ENCODE measurements around the gene N4BP2L1.

Gene N4BP2L1

DNA sequence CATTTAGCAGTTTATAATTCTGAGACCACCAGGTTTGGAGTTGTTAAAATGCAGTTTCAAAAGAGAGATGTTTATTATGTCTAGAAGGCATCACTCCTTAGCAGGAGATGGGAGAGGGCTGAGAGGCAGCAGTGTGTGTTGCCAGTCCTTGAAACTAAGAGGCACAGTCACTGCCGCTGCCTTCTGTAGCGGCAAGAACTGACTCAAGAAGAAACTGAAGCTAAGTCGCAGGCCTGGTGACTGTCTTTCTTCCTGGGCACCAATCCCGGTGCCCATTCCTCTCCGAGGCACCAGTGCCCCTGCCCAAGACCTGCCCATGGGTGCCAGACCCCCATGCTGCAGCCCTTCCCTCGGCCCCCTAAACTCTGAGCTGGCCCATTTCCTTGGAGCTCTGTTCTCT lies 20.1 kb downstream of the N4BP2L1 start:
- TF ChIP-seq, protein P1, sequence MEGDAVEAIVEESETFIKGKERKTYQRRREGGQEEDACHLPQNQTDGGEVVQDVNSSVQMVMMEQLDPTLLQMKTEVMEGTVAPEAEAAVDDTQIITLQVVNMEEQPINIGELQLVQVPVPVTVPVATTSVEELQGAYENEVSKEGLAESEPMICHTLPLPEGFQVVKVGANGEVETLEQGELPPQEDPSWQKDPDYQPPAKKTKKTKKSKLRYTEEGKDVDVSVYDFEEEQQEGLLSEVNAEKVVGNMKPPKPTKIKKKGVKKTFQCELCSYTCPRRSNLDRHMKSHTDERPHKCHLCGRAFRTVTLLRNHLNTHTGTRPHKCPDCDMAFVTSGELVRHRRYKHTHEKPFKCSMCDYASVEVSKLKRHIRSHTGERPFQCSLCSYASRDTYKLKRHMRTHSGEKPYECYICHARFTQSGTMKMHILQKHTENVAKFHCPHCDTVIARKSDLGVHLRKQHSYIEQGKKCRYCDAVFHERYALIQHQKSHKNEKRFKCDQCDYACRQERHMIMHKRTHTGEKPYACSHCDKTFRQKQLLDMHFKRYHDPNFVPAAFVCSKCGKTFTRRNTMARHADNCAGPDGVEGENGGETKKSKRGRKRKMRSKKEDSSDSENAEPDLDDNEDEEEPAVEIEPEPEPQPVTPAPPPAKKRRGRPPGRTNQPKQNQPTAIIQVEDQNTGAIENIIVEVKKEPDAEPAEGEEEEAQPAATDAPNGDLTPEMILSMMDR (IDR thresholded peaks at IDR 0.05; ENCODE audit: control insufficient read depth, insufficient read depth, low read depth, low read length, missing control alignments): no peak
- DNase-seq (ENCODE audit: low read depth): no peak
- no peak overlapping the region for H3K4me3 ChIP-seq (ENCODE audit: control insufficient read depth, low read depth, low read length)

DNA sequence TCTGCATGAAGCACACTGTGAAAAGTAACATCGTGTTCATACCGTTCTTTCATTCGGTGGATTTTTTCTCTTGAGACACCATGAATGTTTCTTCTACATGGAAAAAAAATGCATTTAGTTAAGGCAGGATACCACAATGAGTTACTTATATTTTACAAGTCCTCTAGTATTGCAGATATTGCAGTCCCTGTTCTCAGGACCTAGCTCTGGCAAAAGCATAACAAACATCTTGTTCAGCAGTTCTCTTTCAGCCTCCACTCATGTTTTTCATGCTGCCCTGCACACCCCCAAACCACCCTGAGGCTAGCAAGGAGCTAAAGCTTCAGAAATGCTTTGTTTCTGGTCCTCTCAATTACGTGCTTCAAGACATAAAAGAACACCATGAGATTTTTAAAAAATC lies 24.8 kb downstream of the N4BP2L1 start:
- DNase-seq (ENCODE audit: low read depth): no peak
- H3K4me3 ChIP-seq (ENCODE audit: control insufficient read depth, low read depth, low read length): no peak overlapping the region

DNA sequence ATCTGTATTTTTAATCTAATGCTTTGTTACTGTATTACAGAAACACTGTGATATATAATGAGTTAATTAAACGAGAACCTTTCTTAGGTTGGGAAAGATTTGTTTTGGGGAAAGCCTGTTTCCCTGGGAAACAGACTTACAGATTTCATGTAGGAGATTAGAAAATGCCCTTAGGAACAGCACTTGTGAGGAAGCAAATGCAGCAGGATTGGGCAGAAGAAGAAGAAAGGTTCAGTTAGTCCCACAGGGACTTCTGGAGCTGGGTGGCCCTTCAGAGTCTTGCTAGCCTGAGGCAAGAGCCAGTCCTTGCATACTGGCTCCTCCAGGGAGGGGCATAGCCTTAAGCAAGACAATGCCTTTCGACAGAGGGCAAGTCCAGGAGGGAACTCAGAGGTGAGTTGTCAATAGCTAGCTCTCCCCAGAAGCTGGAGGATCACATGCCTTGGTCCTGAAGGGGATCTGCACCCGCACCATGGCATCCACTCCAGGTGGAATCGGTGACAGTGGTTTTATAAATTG lies 36.8 kb downstream of the N4BP2L1 start:
- TF ChIP-seq, protein P1 (IDR thresholded peaks at IDR 0.05; ENCODE audit: control insufficient read depth, insufficient read depth, low read depth, low read length, missing control alignments): no peak
- no peak overlapping the region for H3K4me3 ChIP-seq (ENCODE audit: control insufficient read depth, low read depth, low read length)
- DNase-seq (ENCODE audit: low read depth): no peak

More for the DNA sequence above, 24.8 kb downstream of the N4BP2L1 start:
- TF ChIP-seq, protein P1 (IDR thresholded peaks at IDR 0.05; ENCODE audit: control insufficient read depth, insufficient read depth, low read depth, low read length, missing control alignments): no peak

DNA sequence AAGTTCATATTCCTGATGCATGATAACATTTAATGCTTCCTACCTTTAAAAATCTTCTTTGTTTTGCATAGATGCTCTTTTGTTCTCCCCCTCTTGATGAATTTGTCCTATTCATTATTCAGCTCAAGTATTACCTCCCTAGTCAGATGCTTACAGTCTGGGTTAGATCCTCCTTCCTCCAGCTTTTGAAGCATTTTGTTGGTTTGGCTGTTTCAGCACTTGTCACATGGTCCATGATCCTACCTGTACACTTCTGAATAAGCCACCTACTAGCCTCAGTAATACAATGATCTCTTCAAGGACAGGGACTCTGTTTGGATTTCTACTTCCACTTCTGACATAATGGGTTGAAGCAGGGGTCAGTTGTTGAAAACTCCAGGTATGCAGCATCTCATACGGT lies 37.4 kb downstream of the N4BP2L1 start:
- no peak overlapping the region for H3K4me3 ChIP-seq (ENCODE audit: control insufficient read depth, low read depth, low read length)
- no peak for DNase-seq (ENCODE audit: low read depth)
- TF ChIP-seq, protein P1 (IDR thresholded peaks at IDR 0.05; ENCODE audit: control insufficient read depth, insufficient read depth, low read depth, low read length, missing control alignments): no peak

DNA sequence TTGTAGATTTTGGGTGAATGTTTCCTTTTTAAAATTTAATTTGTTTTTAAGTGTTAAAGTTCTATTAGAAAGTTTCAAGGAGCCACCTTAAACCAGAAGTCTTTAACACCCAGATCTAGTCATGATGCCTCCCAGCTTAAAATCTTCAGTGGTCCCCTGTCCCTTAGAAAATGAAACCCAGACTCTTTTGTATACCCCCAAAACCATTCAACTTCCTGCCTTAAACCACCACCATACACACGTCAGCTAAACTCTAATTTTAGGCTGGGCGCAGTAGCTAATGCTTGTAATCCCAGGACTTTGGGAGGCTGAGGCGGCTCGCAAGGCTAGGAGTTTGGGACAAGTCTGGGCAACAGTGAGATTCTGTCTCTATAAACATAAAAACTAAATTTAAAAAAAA lies 37.9 kb downstream of the N4BP2L1 start:
- TF ChIP-seq, protein P1 (IDR thresholded peaks at IDR 0.05; ENCODE audit: control insufficient read depth, insufficient read depth, low read depth, low read length, missing control alignments): no peak
- H3K4me3 ChIP-seq (ENCODE audit: control insufficient read depth, low read depth, low read length): no peak overlapping the region
- no peak for DNase-seq (ENCODE audit: low read depth)

DNA sequence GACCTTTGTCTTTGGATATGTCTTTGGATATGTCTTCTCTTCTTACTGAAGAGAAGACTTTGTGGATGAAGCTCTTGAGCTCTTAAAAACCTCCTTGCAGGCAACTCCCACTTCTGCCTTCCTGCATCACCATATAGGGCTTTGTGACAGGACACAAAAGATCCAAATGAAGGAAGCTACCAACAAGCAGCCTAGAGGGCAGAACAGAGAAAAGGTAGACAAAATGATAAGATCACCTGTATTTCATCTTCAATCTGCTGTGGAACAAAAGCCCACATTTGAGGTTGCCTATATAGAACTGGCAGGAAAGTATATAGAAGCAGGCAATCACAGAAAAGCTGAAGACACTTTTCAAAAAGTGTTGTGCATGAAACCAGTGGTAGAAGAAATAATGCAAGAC lies 42.5 kb downstream of the N4BP2L1 start:
- no peak overlapping the region for H3K4me3 ChIP-seq (ENCODE audit: control insufficient read depth, low read depth, low read length)
- TF ChIP-seq, protein P1 (IDR thresholded peaks at IDR 0.05; ENCODE audit: control insufficient read depth, insufficient read depth, low read depth, low read length, missing control alignments): no peak
- no peak for DNase-seq (ENCODE audit: low read depth)

DNA sequence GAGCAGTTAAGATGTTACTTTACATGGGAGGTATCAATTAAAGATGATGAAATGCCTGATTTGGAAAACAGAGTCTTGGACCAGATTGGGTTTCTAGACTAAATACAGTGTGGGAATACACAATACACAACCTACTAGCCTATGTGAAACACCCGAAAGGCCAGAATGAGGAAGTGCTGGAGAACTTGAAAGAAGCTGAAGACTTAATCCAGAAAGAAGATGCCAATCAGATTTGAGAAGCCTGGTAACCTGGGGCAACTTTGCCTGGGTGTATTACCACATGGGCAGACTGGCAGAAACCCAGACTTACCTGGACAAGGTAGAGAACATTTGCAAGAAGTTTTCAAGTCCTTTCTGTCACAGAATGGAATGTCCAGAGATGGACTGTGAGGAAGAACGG lies 43.2 kb downstream of the N4BP2L1 start:
- no peak overlapping the region for H3K4me3 ChIP-seq (ENCODE audit: control insufficient read depth, low read depth, low read length)
- TF ChIP-seq, protein P1 (IDR thresholded peaks at IDR 0.05; ENCODE audit: control insufficient read depth, insufficient read depth, low read depth, low read length, missing control alignments): no peak
- no peak for DNase-seq (ENCODE audit: low read depth)

All from AG09309 (cell line).